Naive B cell (primary cell): ENCODE results near the gene EEIG1. TPM values are rescaled to one million over a fixed set of nuclear protein-coding genes. Genes with fewer than 3 reads are reported as not detected.

Source experiments
- ATAC-seq, 2 donors: fragments of 150-1000 bp; cut with Tn5 transposase; 2 replicates each; pipeline ENCODE4 v1.10.0; 2021; ENCODE audit warnings: low read depth in 2 of 2, mild to moderate bottlenecking in 2 of 2, moderate library complexity in 2 of 2
- DNase-seq: peaks from one replicate; pipeline ENCODE4 v3.0.0; 2022
- H3K27ac Mint-ChIP-seq, 6 donors: one replicate each; pipeline ENCODE4 v1.8.0; 2020 to 2022; ENCODE audit warnings: mild to moderate bottlenecking in 6 of 6, mixed read lengths in 6 of 6, moderate library complexity in 5 of 6, inconsistent platforms in 2 of 6
- H3K27me3 Mint-ChIP-seq, 3 donors: one replicate each; pipeline ENCODE4 v1.8.0; 2021 to 2022; ENCODE audit warnings: mixed read lengths in 3 of 3, mild to moderate bottlenecking in 1 of 3
- H3K36me3 Mint-ChIP-seq, 2 donors: one replicate each; pipeline ENCODE4 v1.8.0; 2020 to 2022; ENCODE audit warnings: mixed read lengths in 2 of 2, inconsistent platforms in 1 of 2, mild to moderate bottlenecking in 1 of 2
- H3K4me1 Mint-ChIP-seq, 3 donors: one replicate each; pipeline ENCODE4 v1.8.0; 2020 to 2022; ENCODE audit warnings: mixed read lengths in 3 of 3, inconsistent platforms in 1 of 3, mild to moderate bottlenecking in 1 of 3, moderate library complexity in 1 of 3
- H3K4me3 Mint-ChIP-seq, 8 donors: one replicate each; pipeline ENCODE4 v1.8.0; 2020 to 2022; ENCODE audit warnings: mild to moderate bottlenecking in 8 of 8, mixed read lengths in 8 of 8, moderate library complexity in 8 of 8, inconsistent platforms in 2 of 8
- H3K9me3 Mint-ChIP-seq, 7 donors: one replicate each; pipeline ENCODE4 v1.8.0; 2020 to 2022; ENCODE audit warnings: mixed read lengths in 7 of 7, mild to moderate bottlenecking in 5 of 7, inconsistent platforms in 2 of 7, moderate library complexity in 1 of 7
- polyA plus RNA-seq, 6 donors: library from polyadenylated mRNA; unstranded; fragments of 300-500 nt; fragmentation: Illumina TruSeq; gene quantifications; one replicate each; pipeline ENCODE4 v1.2.3, GENCODE V29; 2021; ENCODE audit warnings: low read depth in 6 of 6

EEIG1 gene
- polyA plus RNA-seq, 6 donors from 2014 or later: 12.3 to 36.9 (median 21.6) TPM

DNA sequence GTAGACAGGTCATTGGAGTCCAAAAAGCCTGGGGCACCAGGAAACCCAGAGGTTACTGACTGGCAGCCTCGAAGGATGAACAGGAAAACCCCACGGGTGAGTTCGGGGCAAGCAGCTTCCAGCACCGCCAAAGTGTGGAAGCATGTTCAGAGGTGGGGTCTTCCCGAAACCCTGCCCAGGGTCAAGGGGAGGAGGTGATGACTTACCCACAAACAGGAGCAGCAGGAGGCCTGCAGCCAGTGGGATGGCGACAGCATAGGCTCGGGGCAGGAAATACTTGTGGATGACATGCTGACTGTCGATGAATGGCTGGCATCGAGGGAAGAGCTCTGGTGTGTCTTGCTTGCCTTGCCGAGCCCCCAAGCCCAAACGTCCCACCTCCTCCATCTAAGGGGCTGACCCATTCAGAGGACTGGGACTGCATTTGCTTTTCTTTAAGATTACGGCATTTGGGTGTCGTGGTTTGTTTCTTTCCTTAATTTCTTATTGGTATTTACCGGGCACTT is 44.4 kb downstream of the EEIG1 start:
- Mint-ChIP-seq H3K27me3 (peaks cover 0 to 2% (median 0%) of the 10 kb centered on the region in 3 donors), H3K9me3 (no peaks in the 10 kb centered on the region), H3K4me3 (peak overlapping the region; percentile 73 to 98 (median 96)), H3K27ac (peak overlapping the region in 4 of 6 donors; percentile 54 to 87 (median 66)), H3K36me3 (peaks cover 0 to 6% of the 10 kb centered on the region in 2 donors), H3K4me1 (peaks cover 40 to 47% (median 42%) of the 10 kb centered on the region in 3 donors)
- no peak for ATAC-seq
- no peak for DNase-seq

DNA sequence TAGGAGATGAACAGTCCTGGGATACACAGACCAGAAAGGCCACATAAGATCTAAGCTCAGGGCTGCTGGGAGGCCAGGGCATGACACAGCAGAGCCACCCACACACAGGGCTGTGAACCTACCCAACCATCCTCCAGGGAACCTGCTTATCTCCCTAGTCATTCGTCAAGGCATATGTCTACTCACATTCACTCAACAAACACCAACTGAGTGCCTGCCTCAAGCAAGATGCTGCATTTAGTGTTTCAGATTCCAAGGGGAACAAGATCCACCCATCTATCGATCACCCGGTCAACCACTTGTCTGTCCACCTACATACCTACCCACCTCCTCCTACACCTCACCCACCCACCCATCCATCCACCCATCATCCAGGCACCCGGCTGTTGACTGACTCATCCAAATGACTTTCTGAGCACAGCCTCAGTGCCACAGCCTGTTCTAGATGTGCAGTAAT is 45.0 kb downstream of the EEIG1 start:
- ATAC-seq (no peak), DNase-seq (no peak)
- H3K27ac Mint-ChIP-seq: peak overlapping the region in 3 of 6 donors; percentile 49 to 87 (median 87)
- no peaks in the 10 kb centered on the region for H3K9me3 Mint-ChIP-seq
- peak overlapping the region; percentile 73 to 98 (median 88) for H3K4me3 Mint-ChIP-seq
- peaks cover 0 to 4% (median 0%) of the 10 kb centered on the region in 3 donors for H3K27me3 Mint-ChIP-seq
- H3K36me3 Mint-ChIP-seq: peaks cover 0 to 6% of the 10 kb centered on the region in 2 donors
- H3K4me1 Mint-ChIP-seq: peaks cover 45 to 52% (median 47%) of the 10 kb centered on the region in 3 donors

DNA sequence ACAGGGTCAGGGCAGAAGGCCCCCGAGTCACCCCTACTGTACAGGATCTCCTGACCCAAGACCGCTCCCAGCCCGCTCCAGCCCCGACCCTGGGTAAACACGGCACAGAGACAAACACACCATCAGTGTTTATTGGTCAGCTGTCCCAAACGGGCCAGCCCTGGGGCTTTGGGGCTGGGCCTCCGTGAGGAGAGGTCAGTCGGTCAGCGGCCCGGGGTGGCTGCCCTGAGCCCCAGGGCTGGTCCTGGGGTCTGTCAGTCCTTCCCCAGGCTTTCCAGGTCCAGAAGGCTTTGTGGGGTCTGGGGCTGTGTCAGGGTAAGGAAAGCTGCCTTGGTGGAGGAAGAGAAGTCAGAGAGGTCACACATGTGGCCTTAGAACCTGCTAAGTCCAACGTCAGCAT is 45.8 kb downstream of the EEIG1 start:
- no peak overlapping the region for H3K27ac Mint-ChIP-seq
- H3K36me3 Mint-ChIP-seq: peaks cover 0 to 6% of the 10 kb centered on the region in 2 donors
- H3K4me1 Mint-ChIP-seq: peaks cover 47 to 56% (median 49%) of the 10 kb centered on the region in 3 donors
- H3K9me3 Mint-ChIP-seq: no peaks in the 10 kb centered on the region
- peaks cover 0 to 4% (median 2%) of the 10 kb centered on the region in 3 donors for H3K27me3 Mint-ChIP-seq
- DNase-seq: no peak
- ATAC-seq: no peak
- peak overlapping the region in 4 of 8 donors; percentile 24 to 85 (median 78) for H3K4me3 Mint-ChIP-seq

DNA sequence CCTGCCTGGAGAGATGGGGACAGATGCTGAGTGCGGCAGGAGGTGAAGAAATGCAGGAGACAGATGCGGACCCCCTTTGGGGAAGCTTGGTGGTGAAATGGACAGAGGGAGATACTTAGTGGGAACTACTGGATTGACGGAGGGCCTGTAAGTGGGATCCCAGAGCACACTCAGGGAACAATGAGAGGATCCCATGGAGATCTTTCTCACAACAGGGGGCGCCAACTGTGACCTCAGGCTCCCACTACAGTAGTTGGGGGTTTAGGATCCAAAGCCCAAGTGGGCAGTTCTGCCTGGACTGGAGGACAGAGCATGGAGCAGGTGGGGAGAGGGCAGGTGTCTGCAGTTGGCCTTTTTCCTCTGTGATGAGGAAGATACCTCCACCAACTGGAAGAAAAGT is 46.5 kb downstream of the EEIG1 start:
- Mint-ChIP-seq H3K4me1 (peaks cover 47 to 57% (median 55%) of the 10 kb centered on the region in 3 donors), H3K9me3 (no peaks in the 10 kb centered on the region), H3K36me3 (peaks cover 0 to 6% of the 10 kb centered on the region in 2 donors), H3K27ac (peak overlapping the region in 2 of 6 donors; percentile 78 to 82), H3K27me3 (peaks cover 0 to 4% (median 4%) of the 10 kb centered on the region in 3 donors), H3K4me3 (peak overlapping the region in 4 of 8 donors; percentile 28 to 86 (median 50))
- DNase-seq (no peak), ATAC-seq (no peak)

DNA sequence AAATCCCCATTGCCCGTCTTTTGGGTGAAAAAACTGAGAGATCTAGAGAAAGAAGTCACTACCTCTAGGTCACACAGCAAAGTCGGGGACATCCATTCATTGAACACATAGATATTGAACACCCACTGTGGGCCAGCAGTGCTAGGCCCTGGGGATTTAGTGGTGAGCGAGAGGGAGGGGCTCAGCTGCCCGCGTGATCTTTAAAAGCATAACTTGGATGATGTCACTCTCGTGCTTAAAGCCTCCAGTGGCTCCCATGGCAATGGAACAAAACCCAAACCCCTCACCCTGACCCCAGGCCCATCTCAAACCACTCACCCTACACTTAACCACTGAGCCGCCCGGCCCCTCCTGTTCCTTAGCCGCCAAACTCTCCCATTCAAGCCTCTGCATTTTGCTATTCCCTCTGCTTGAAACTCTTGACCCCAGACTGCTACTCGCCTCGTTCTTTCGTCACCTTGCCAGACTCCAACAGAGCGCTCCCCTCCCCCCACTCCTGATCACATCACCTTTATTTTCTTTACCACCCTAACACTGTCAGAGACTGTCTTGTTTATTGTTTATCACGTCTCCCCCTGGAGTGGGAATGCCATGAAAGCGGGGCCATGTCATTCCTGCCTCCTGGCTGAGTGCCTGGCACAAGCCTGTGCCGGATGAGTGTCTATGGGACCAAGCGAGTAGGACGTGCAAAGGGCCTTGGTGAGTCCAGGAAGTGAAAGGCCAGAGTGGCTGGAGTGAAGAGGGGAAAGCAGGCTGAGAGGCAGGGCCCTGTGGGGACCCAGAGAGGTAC is 49.5 kb downstream of the EEIG1 start:
- Mint-ChIP-seq H3K27ac (peak overlapping the region; percentile 49 to 99 (median 85)), H3K36me3 (peaks cover 0 to 6% of the 10 kb centered on the region in 2 donors), H3K27me3 (peaks cover 1 to 22% (median 4%) of the 10 kb centered on the region in 3 donors), H3K4me3 (peak overlapping the region; percentile 76 to 88 (median 83)), H3K4me1 (peaks cover 31 to 45% (median 34%) of the 10 kb centered on the region in 3 donors), H3K9me3 (no peaks in the 10 kb centered on the region)
- ATAC-seq (peak; percentile 52 to 61), DNase-seq (peak; percentile 54)

Other genes starting within 250 kb of the EEIG1 start
- gene TOR2A, start 245.7 kb downstream of the EEIG1 start, polyA plus RNA-seq: 10 to 100 TPM; 24.9 to 40.0 (median 27.3) TPM
- 10 to 100 TPM; 29.8 to 87.0 (median 34.7) TPM for gene SH2D3C, start 202.3 kb downstream of the EEIG1 start, polyA plus RNA-seq
- gene CDK9, start 195.0 kb downstream of the EEIG1 start, polyA plus RNA-seq: 10 to 100 TPM; 37.3 to 88.8 (median 43.2) TPM
- gene FPGS, start 178.1 kb downstream of the EEIG1 start, polyA plus RNA-seq: 10 to 100 TPM; 52.2 to 78.0 (median 59.1) TPM
- 1 to 10 TPM in 5 of 6 donors, not detected in 1; 3.5 to 8.2 (median 5.8) TPM for gene ENG, start 126.3 kb downstream of the EEIG1 start, polyA plus RNA-seq
- not detected for gene AK1, start 103.3 kb downstream of the EEIG1 start, polyA plus RNA-seq
- gene ST6GALNAC6, start 81.4 kb downstream of the EEIG1 start, polyA plus RNA-seq: 10 to 100 TPM; 17.2 to 27.8 (median 19.8) TPM
- gene ST6GALNAC4, start 63.9 kb downstream of the EEIG1 start, polyA plus RNA-seq: 10 to 100 TPM; 19.7 to 36.6 (median 25.0) TPM
- 1 to 10 TPM in 1 of 6 donors, under 1 TPM in 1, not detected in 4; 0.73 to 1.0 TPM for gene PIP5KL1, start 50.2 kb downstream of the EEIG1 start, polyA plus RNA-seq
- 10 to 100 TPM; 46.3 to 78.7 (median 54.2) TPM for gene DPM2, start 43.1 kb downstream of the EEIG1 start, polyA plus RNA-seq
- gene NAIF1, start 86.3 kb upstream of the EEIG1 start, polyA plus RNA-seq: 10 to 100 TPM in 4 of 6 donors, 1 to 10 TPM in 2; 7.2 to 21.6 (median 12.3) TPM
- 10 to 100 TPM in 1 of 6 donors, 1 to 10 TPM in 5; 1.6 to 15.8 (median 9.0) TPM for gene SLC25A25, start 87.2 kb upstream of the EEIG1 start, polyA plus RNA-seq
- gene PTGES2, start 146.7 kb upstream of the EEIG1 start, polyA plus RNA-seq: 10 to 100 TPM; 31.1 to 63.8 (median 40.8) TPM
- 1 to 10 TPM in 2 of 6 donors, under 1 TPM in 1, not detected in 3; 0.44 to 1.2 (median 1.2) TPM for gene LCN2, start 168.5 kb upstream of the EEIG1 start, polyA plus RNA-seq
- gene BBLN, start 179.3 kb upstream of the EEIG1 start, polyA plus RNA-seq: 10 to 100 TPM; 74.7 to 98.3 (median 93.5) TPM
- gene CIZ1, start 210.6 kb upstream of the EEIG1 start, polyA plus RNA-seq: 10 to 100 TPM in 2 of 6 donors, 1 to 10 TPM in 4; 5.6 to 34.6 (median 9.9) TPM
- under 1 TPM in 4 of 6 donors, not detected in 2; 0.15 to 0.49 (median 0.20) TPM for gene DNM1, start 222.4 kb upstream of the EEIG1 start, polyA plus RNA-seq